Daoy (cell line): ENCODE data around the gene ASTN2. TPM values are rescaled to one million over a fixed set of nuclear protein-coding genes. Genes with fewer than 3 reads are reported as not detected.

ENCODE experiments used
- DNase-seq: peaks from one replicate; pipeline ENCODE4 v3.0.0-alpha.2; 2015; ENCODE audit warnings: low read depth
- total RNA-seq: library from RNA; depleted of rRNA; stranded (reverse); fragments of >200 nt; shearing (Covaris generic); gene quantifications from 2 replicates; pipeline ENCODE4 v1.2.3, GENCODE V29; 2014

ASTN2 gene
- total RNA-seq, 1 experiment from 2014 or later: 5.7 TPM

GRCh38 chr9:116674210-116674980 lies 740.5 kb downstream of the ASTN2 start:
- no peak for DNase-seq

- no peak for DNase-seq
These were observed 741.5 kb downstream of the ASTN2 start for GRCh38 chr9:116673375-116673774.

- DNase-seq: no peak
These were observed 743.3 kb downstream of the ASTN2 start for GRCh38 chr9:116671605-116672004.

GRCh38 chr9:116668970-116669695 lies 745.7 kb downstream of the ASTN2 start:
- no peak for DNase-seq

GRCh38 chr9:116663581-116663980 lies 751.3 kb downstream of the ASTN2 start:
- no peak for DNase-seq

- DNase-seq: no peak
These were observed 752.1 kb downstream of the ASTN2 start for GRCh38 chr9:116662646-116663310.

- peak; percentile 73 for DNase-seq
These were observed 753.6 kb downstream of the ASTN2 start for GRCh38 chr9:116661037-116661954.

GRCh38 chr9:116658265-116658664 lies 756.6 kb downstream of the ASTN2 start:
- DNase-seq: no peak

GRCh38 chr9:116656977-116657376 lies 757.9 kb downstream of the ASTN2 start:
- DNase-seq: no peak

GRCh38 chr9:116656501-116656971 lies 758.3 kb downstream of the ASTN2 start:
- DNase-seq: no peak

- no peak for DNase-seq
These were observed 760.9 kb downstream of the ASTN2 start for GRCh38 chr9:116654059-116654355.

GRCh38 chr9:116653348-116654058 lies 761.4 kb downstream of the ASTN2 start:
- no peak for DNase-seq

- DNase-seq: no peak
These were observed 767.4 kb downstream of the ASTN2 start for GRCh38 chr9:116647515-116647809.

GRCh38 chr9:116646661-116647514 lies 768.0 kb downstream of the ASTN2 start:
- DNase-seq: peak; percentile 53

GRCh38 chr9:116644091-116644688 lies 770.7 kb downstream of the ASTN2 start:
- no peak for DNase-seq

- DNase-seq: no peak
These were observed 771.2 kb downstream of the ASTN2 start for GRCh38 chr9:116643691-116644090.

GRCh38 chr9:116641292-116642059 lies 773.4 kb downstream of the ASTN2 start:
- no peak for DNase-seq

GRCh38 chr9:116639251-116639741 lies 775.6 kb downstream of the ASTN2 start:
- no peak for DNase-seq

GRCh38 chr9:116635908-116636307 lies 778.9 kb downstream of the ASTN2 start:
- no peak for DNase-seq
